Esophagus muscularis mucosa (tissue), 4 donors: Measurements from ENCODE around the gene COBL. TPM values are rescaled to one million over a fixed set of nuclear protein-coding genes. Genes with fewer than 3 reads are reported as not detected.

Experiments used
- DNase-seq: peaks from one replicate; pipeline ENCODE4 v3.0.0-alpha.2; 2017; ENCODE audit errors: extremely low spot score
- H3K27ac ChIP-seq, 4 donors: fragments of 200-600 bp; sonication (generic); replicated peaks in 1 of 4; 1 replicate in 3 of 4; 2 replicates in 1 of 4; pipeline ENCODE4 v1.5.1; 2016 to 2019; ENCODE audit warnings: mild to moderate bottlenecking in 1 of 4
- H3K27me3 ChIP-seq, 4 donors: fragments of 200-600 bp; sonication (generic); one replicate each; pipeline versions ENCODE4 v1.5.1 to v1.6.0; 2016 to 2019
- H3K36me3 ChIP-seq, 4 donors: fragments of 200-600 bp; sonication (generic); one replicate each; pipeline ENCODE4 v1.5.1; 2016 to 2019
- H3K4me1 ChIP-seq, 4 donors: fragments of 200-600 bp; sonication (generic); one replicate each; pipeline ENCODE4 v1.5.1; 2016 to 2019
- H3K4me3 ChIP-seq, 4 donors: fragments of 200-600 bp; sonication (generic); 1 replicate in 2 of 4; 2 replicates in 2 of 4; pipeline ENCODE4 v1.5.1; 2016 to 2019; ENCODE audit warnings: mild to moderate bottlenecking in 4 of 4, moderate library complexity in 1 of 4
- H3K9me3 ChIP-seq, 4 donors: fragments of 200-600 bp; sonication (generic); 1 replicate in 3 of 4; 2 replicates in 1 of 4; pipeline ENCODE4 v1.5.1; 2016 to 2019
- CTCF ChIP-seq, 3 experiments: fragments of 200-600 bp in 2 of 3; fragments of 450-650 bp in 1 of 3; sonication (generic) in 2 of 3; IDR thresholded peaks; one replicate each; pipeline ENCODE4 v1.5.1; 2017 to 2019; ENCODE audit warnings: antibody characterized with exemption in 3 of 3, mild to moderate bottlenecking in 2 of 3, moderate library complexity in 1 of 3
- EP300 ChIP-seq: sonication (generic); formaldehyde crosslinking; IDR thresholded peaks from one replicate; pipeline ENCODE4 v1.6.1; 2017; ENCODE audit warnings: antibody characterized with exemption
- POLR2A ChIP-seq: fragments of 450-650 bp; IDR thresholded peaks from one replicate; pipeline ENCODE4 v1.6.1; 2017; ENCODE audit warnings: antibody characterized with exemption, moderate library complexity, mild to moderate bottlenecking, low read depth
- POLR2AphosphoS5 ChIP-seq, 2 donors: sonication (generic); formaldehyde crosslinking; IDR thresholded peaks; one replicate each; pipeline ENCODE4 v1.6.1; 2017; ENCODE audit warnings: antibody characterized with exemption in 2 of 2
- WGBS: methylation state at CpG from one replicate; pipeline ENCODE4 v1.1.5; 2018; 5-methylcytosine and 5-hydroxymethylcytosine counted together
- intact Hi-C: fragments of 100-400 bp; cut with DNase I; formaldehyde crosslinking; loops from one replicate; pipeline ENCODE4 v1.15.1; 2023
- total RNA-seq, 4 donors: library from RNA; depleted of rRNA; stranded (reverse); fragments of >200 nt; gene quantifications; one replicate each; pipeline versions ENCODE4 v1.1.0 to v1.2.1, GENCODE V29; 2016

Gene COBL
- total RNA-seq, 4 donors from 2014 or later: 29.8 to 51.4 (median 45.9) TPM

- Histone ChIP-seq H3K9me3 (no peaks in the 10 kb centered on the region), H3K27me3 (no peaks in the 10 kb centered on the region), H3K36me3 (no peaks in the 10 kb centered on the region), H3K4me3 (no peak overlapping the region), H3K4me1 (peaks cover 6 to 18% (median 14%) of the 10 kb centered on the region in 4 donors), H3K27ac (no peak overlapping the region)
- no peak for TF ChIP-seq CTCF (IDR thresholded peaks at IDR 0.05)
- no peak for TF ChIP-seq EP300
- intact Hi-C loops: loop anchor here (10.0 kb wide), 1 partner anchor 1071 kb away; the partner anchor contains the start of gene ZPBP
- DNase-seq: no peak
- 79% methylated on average over 1 of the region's 1 CpG for WGBS
These were observed 151.3 kb downstream of the COBL start for GRCh38 chr7:51165337-51165736.

- Histone ChIP-seq H3K27me3 (no peaks in the 10 kb centered on the region), H3K4me3 (no peak overlapping the region), H3K27ac (no peak overlapping the region), H3K4me1 (peaks cover 6 to 18% (median 15%) of the 10 kb centered on the region in 4 donors), H3K9me3 (no peaks in the 10 kb centered on the region), H3K36me3 (no peaks in the 10 kb centered on the region)
- peak; percentile 94 for DNase-seq
- 29% methylated on average over 9 of the region's 9 CpGs for WGBS
- intact Hi-C loops: loop anchor here (2.0 to 10.0 kb wide), 3 partner anchors 204 to 1068 kb away; partner anchors contain the start of gene ZPBP
- TF ChIP-seq CTCF (IDR thresholded peaks at IDR 0.05) (peak; percentile 72 to 82 (median 82)), POLR2AphosphoS5 (IDR thresholded peaks at IDR 0.05) (no peak)
These were observed 153.8 kb downstream of the COBL start for GRCh38 chr7:51162724-51163329.

- H3K9me3 ChIP-seq: no peaks in the 10 kb centered on the region
- DNase-seq: no peak
- no peaks in the 10 kb centered on the region for H3K27me3 ChIP-seq
- no peak overlapping the region for H3K27ac ChIP-seq
- intact Hi-C loops: loop anchor here (2.0 to 10.0 kb wide), 4 partner anchors 205 to 1067 kb away; partner anchors contain the start of gene ZPBP
- no peak for TF ChIP-seq POLR2A
- no peak for TF ChIP-seq EP300
- no peak for TF ChIP-seq CTCF (IDR thresholded peaks at IDR 0.05)
- TF ChIP-seq POLR2AphosphoS5 (IDR thresholded peaks at IDR 0.05): no peak
- WGBS: 88% methylated on average over 6 of the region's 6 CpGs
- H3K36me3 ChIP-seq: no peaks in the 10 kb centered on the region
- peaks cover 6 to 18% (median 15%) of the 10 kb centered on the region in 4 donors for H3K4me1 ChIP-seq
- H3K4me3 ChIP-seq: no peak overlapping the region
These were observed 154.7 kb downstream of the COBL start for GRCh38 chr7:51161937-51162336.

GRCh38 chr7:51160990-51161615 lies 155.5 kb downstream of the COBL start:
- no peak for DNase-seq

More at GRCh38 chr7:51160990-51161615, 155.5 kb downstream of the COBL start:
- intact Hi-C loops: loop anchor here (2.0 to 10.0 kb wide), 3 partner anchors 692 to 1066 kb away; partner anchors contain the start of gene ZPBP
- H3K27ac ChIP-seq: no peak overlapping the region
- H3K4me3 ChIP-seq: no peak overlapping the region
- H3K9me3 ChIP-seq: no peaks in the 10 kb centered on the region
- H3K36me3 ChIP-seq: no peaks in the 10 kb centered on the region
- TF ChIP-seq POLR2AphosphoS5 (IDR thresholded peaks at IDR 0.05) (peak in 1 of 2 donors; percentile 47), EP300 (no peak), CTCF (IDR thresholded peaks at IDR 0.05) (peak; percentile 92 to 99 (median 94)), POLR2A (no peak)
- H3K4me1 ChIP-seq: peaks cover 6 to 18% (median 15%) of the 10 kb centered on the region in 4 donors
- WGBS: 26% methylated on average over 9 of the region's 9 CpGs
- no peaks in the 10 kb centered on the region for H3K27me3 ChIP-seq
